HepG2 (cell line): Measurements from ENCODE around the gene ACSBG1. TPM values are rescaled to one million over a fixed set of nuclear protein-coding genes. Genes with fewer than 3 reads are reported as not detected.
A peak's percentile ranks its signal among the peaks of the same experiment; 100 is the strongest.

Experiments
- ARID2 ChIP-seq: sonication (generic); formaldehyde crosslinking; IDR thresholded peaks from 2 replicates; pipeline ENCODE4 v1.8.1; 2022; ENCODE audit warnings: mild to moderate bottlenecking, missing genetic modification reagents, borderline replicate concordance
- HDAC6 ChIP-seq: fragments of 200-600 bp; sonication (generic); IDR thresholded peaks from 2 replicates; pipeline ENCODE4 v1.7.0; 2017; ENCODE audit warnings: mild to moderate bottlenecking, antibody characterized with exemption, low read length, low read depth
- KDM2A ChIP-seq: sonication (generic); formaldehyde crosslinking; IDR thresholded peaks from 2 replicates; pipeline ENCODE4 v1.4.0; 2020; ENCODE audit warnings: low read depth, missing genetic modification reagents, borderline replicate concordance
- KDM3A ChIP-seq: IDR thresholded peaks from 2 replicates; pipeline ENCODE4 v1.6.1; 2018; ENCODE audit warnings: low read depth, missing compliant biosample characterization
- MEIS1 ChIP-seq: sonication (generic); formaldehyde crosslinking; IDR thresholded peaks from 2 replicates; pipeline ENCODE4 v1.9.0; 2021; ENCODE audit warnings: mild to moderate bottlenecking, missing genetic modification reagents, moderate library complexity, borderline replicate concordance
- MEIS2 ChIP-seq: sonication (generic); formaldehyde crosslinking; IDR thresholded peaks from 2 replicates; pipeline ENCODE4 v1.9.0; 2021; ENCODE audit warnings: mild to moderate bottlenecking, missing genetic modification reagents
- NCOA1 ChIP-seq: sonication (generic); formaldehyde crosslinking; IDR thresholded peaks from 2 replicates; pipeline ENCODE4 v1.9.0; 2021; ENCODE audit warnings: missing genetic modification reagents
- NKX3-1 ChIP-seq: sonication (generic); formaldehyde crosslinking; IDR thresholded peaks from 2 replicates; pipeline ENCODE4 v1.5.0; 2020; ENCODE audit warnings: missing genetic modification reagents
- PHF21A ChIP-seq: sonication (generic); formaldehyde crosslinking; IDR thresholded peaks from 2 replicates; pipeline ENCODE4 v1.5.0; 2020; ENCODE audit warnings: mild to moderate bottlenecking, missing genetic modification reagents
- RERE ChIP-seq: IDR thresholded peaks from 2 replicates; pipeline ENCODE4 v1.6.1; 2016; ENCODE audit warnings: low read depth, missing genetic modification reagents, missing compliant biosample characterization
- TBP ChIP-seq: sonication (generic); formaldehyde crosslinking; IDR thresholded peaks from 2 replicates; pipeline ENCODE4 v1.5.0; 2020; ENCODE audit warnings: missing genetic modification reagents
- TBX3 ChIP-seq: fragments of 450-650 bp; IDR thresholded peaks from 2 replicates; pipeline ENCODE4 v1.6.1; 2017; ENCODE audit warnings: antibody characterized with exemption, mild to moderate bottlenecking, inconsistent platforms, borderline replicate concordance
- ZMYM3 ChIP-seq: sonication (generic); formaldehyde crosslinking; IDR thresholded peaks from 2 replicates; pipeline ENCODE4 v1.5.1; 2020; ENCODE audit warnings: mild to moderate bottlenecking, missing genetic modification reagents
- ZNF354B ChIP-seq: sonication (generic); formaldehyde crosslinking; IDR thresholded peaks from 2 replicates; pipeline ENCODE4 v1.8.0; 2022; ENCODE audit warnings: mild to moderate bottlenecking, missing genetic modification reagents
- ZNF556 ChIP-seq: sonication (generic); formaldehyde crosslinking; IDR thresholded peaks from 2 replicates; pipeline ENCODE4 v1.4.0; 2020; ENCODE audit warnings: mild to moderate bottlenecking, missing genetic modification reagents, borderline replicate concordance
- ZNF781 ChIP-seq: sonication (generic); formaldehyde crosslinking; IDR thresholded peaks from 2 replicates; pipeline ENCODE4 v1.5.1; 2020; ENCODE audit warnings: borderline replicate concordance, mild to moderate bottlenecking, missing genetic modification reagents; ENCODE audit errors: not compliant biosample characterization
- ZSCAN30 ChIP-seq: sonication (generic); formaldehyde crosslinking; IDR thresholded peaks from 2 replicates; pipeline ENCODE4 v1.5.0; 2020; ENCODE audit warnings: mild to moderate bottlenecking, missing genetic modification reagents
- polyA plus RNA-seq, 8 experiments: library from polyadenylated mRNA; depleted of rRNA in 3 of 8; stranded (reverse) in 7 of 8; unstranded in 1 of 8; fragments of >200 nt; fragmentation: Illumina TruSeq in 4 of 8; extraction: Trizol in 4 of 8; gene quantifications; 2 replicates each; pipeline versions ENCODE4 v1.2.1 to v1.2.3, GENCODE V29; 2011 to 2016; ENCODE audit warnings: low read depth in 4 of 8, missing spikeins in 1 of 8, mixed read lengths in 1 of 8; ENCODE audit not compliant: insufficient read depth in 1 of 8
- total RNA-seq, 5 experiments: library from RNA; depleted of rRNA; stranded (reverse); fragments of >200 nt; fragmentation: Illumina TruSeq; extraction: Trizol; gene quantifications; 2 replicates each; pipeline ENCODE4 v1.2.3, GENCODE V29; 2016; ENCODE audit warnings: low read depth in 1 of 5
- TF ChIP-seq, protein P1 (sequence below): IDR thresholded peaks from 2 replicates; pipeline ENCODE4 v1.6.1; 2016; ENCODE audit warnings: mild to moderate bottlenecking
- TF ChIP-seq, protein P2 (sequence below): IDR thresholded peaks from 2 replicates; pipeline ENCODE4 v1.6.1; 2016
- TF ChIP-seq, protein P3 (sequence below): sonication (generic); formaldehyde crosslinking; IDR thresholded peaks from 2 replicates; pipeline ENCODE4 v1.5.0; 2020; ENCODE audit warnings: missing genetic modification reagents

The ACSBG1 gene
- total and polyA plus RNA-seq, 2 of the 13 experiments (the other 11 are each of a cell fraction or from before 2014, with no cell fraction given) = 0.35 to 0.81 TPM

DNA sequence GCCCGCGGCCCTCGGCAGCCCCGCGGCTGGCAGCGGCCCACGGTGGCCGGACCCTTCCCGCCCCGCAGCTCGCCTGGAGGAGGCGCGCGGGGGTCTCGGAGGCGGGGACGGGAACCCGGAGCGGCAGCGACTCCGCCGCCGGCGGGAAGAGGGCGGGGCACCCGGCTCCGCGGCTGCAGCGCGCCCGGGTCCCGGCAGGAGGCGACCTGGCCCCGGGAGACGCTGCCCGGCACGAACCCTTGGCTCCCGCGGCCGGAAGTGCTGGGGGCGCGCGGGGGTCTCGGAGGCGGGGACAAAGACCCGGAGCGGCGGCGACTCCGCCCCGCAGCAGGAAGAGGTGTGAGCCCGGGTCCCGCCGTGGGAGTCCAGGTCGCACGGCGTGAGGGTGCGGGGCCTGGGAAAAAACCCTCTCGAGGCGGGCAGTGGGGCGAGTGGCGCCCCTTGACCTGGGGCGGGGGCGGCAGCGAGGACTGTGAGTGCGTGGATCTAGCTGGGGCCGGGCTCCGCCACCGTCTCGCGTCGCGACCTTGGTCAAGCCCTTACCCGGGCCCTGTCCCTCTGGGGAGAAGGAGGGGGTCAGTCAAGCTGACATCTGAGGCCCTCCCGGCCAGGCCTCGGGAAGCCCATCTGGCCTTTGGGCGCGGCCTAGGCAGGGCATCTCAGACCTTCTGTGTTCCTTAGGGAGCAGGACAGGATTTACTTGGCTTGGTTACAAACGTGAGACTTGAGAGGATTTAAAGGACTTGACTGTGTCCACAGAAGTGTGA lies 102.9 kb downstream of the ACSBG1 start, which contains the start of gene CIB2 (continued):
- TF ChIP-seq, protein P1, sequence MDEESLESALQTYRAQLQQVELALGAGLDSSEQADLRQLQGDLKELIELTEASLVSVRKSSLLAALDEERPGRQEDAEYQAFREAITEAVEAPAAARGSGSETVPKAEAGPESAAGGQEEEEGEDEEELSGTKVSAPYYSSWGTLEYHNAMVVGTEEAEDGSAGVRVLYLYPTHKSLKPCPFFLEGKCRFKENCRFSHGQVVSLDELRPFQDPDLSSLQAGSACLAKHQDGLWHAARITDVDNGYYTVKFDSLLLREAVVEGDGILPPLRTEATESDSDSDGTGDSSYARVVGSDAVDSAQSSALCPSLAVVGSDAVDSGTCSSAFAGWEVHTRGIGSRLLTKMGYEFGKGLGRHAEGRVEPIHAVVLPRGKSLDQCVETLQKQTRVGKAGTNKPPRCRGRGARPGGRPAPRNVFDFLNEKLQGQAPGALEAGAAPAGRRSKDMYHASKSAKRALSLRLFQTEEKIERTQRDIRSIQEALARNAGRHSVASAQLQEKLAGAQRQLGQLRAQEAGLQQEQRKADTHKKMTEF (CRISPR knock-in tag) = peak; percentile 52; the same call in 1 of the 2 replicates
- TF ChIP-seq PHF21A (CRISPR knock-in tag) (0 out of 2 replicates have a peak, but pooled peaks have one; percentile 41), MEIS1 (CRISPR knock-in tag) (peak; percentile 39; the same call in 1 of the 2 replicates), NCOA1 (CRISPR knock-in tag) (no peak), TBP (0 out of 2 replicates have a peak, but pooled peaks have one; percentile 31), ZNF556 (0 out of 2 replicates have a peak, but pooled peaks have one; percentile 14), ZSCAN30 (CRISPR knock-in tag) (no peak), ZNF354B (CRISPR knock-in tag) (0 out of 2 replicates have a peak, but pooled peaks have one; percentile 66), MEIS2 (CRISPR knock-in tag) (no peak), ZNF781 (CRISPR knock-in tag) (no peak), NKX3-1 (CRISPR knock-in tag) (no peak), ARID2 (CRISPR knock-in tag) (peak; percentile 75; the same call in 1 of the 2 replicates), TBX3 (no peak), KDM2A (CRISPR knock-in tag) (peak; percentile 74; the same call in 1 of the 2 replicates), RERE (CRISPR knock-in tag) (no peak), KDM3A (peak; percentile 75; the same call in 1 of the 2 replicates), ZMYM3 (0 out of 2 replicates have a peak, but pooled peaks have one; percentile 34), HDAC6 (no peak)
- TF ChIP-seq, protein P2, sequence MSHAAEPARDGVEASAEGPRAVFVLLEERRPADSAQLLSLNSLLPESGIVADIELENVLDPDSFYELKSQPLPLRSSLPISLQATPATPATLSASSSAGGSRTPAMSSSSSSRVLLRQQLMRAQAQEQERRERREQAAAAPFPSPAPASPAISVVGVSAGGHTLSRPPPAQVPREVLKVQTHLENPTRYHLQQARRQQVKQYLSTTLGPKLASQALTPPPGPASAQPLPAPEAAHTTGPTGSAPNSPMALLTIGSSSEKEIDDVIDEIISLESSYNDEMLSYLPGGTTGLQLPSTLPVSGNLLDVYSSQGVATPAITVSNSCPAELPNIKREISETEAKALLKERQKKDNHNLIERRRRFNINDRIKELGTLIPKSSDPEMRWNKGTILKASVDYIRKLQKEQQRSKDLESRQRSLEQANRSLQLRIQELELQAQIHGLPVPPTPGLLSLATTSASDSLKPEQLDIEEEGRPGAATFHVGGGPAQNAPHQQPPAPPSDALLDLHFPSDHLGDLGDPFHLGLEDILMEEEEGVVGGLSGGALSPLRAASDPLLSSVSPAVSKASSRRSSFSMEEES (CRISPR knock-in tag) = no peak
- TF ChIP-seq, protein P3, sequence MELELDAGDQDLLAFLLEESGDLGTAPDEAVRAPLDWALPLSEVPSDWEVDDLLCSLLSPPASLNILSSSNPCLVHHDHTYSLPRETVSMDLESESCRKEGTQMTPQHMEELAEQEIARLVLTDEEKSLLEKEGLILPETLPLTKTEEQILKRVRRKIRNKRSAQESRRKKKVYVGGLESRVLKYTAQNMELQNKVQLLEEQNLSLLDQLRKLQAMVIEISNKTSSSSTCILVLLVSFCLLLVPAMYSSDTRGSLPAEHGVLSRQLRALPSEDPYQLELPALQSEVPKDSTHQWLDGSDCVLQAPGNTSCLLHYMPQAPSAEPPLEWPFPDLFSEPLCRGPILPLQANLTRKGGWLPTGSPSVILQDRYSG (CRISPR knock-in tag) = peak; percentile 57; the same call in 1 of the 2 replicates
